Fibroblast of pulmonary artery (primary cell): ENCODE results near the gene PLXNA4.

Experiments
- DNase-seq: peaks from one replicate; pipeline ENCODE4 v3.0.0-alpha.2; 2010; ENCODE audit warnings: low read depth
- H3K4me3 ChIP-seq: replicated peaks from 2 replicates; pipeline ENCODE4 v1.5.1; 2011; ENCODE audit warnings: low read depth, mild to moderate bottlenecking, control low read depth, low read length, moderate library complexity
- CTCF ChIP-seq: IDR thresholded peaks from 2 replicates; pipeline ENCODE4 v1.5.1; 2011; ENCODE audit warnings: mild to moderate bottlenecking, control low read depth, low read length, inconsistent platforms; ENCODE audit errors: missing control alignments

PLXNA4 gene

GRCh38 chr7:132403465-132404110, 172.7 kb downstream of the PLXNA4 start:
- no peak overlapping the region for H3K4me3 ChIP-seq
- no peak for DNase-seq
- no peak for TF ChIP-seq CTCF

GRCh38 chr7:132402751-132403245, 173.5 kb downstream of the PLXNA4 start:
- H3K4me3 ChIP-seq: no peak overlapping the region
- no peak for TF ChIP-seq CTCF
- peak; percentile 41 for DNase-seq

- no peak overlapping the region for H3K4me3 ChIP-seq
- no peak for TF ChIP-seq CTCF
- DNase-seq: no peak
These were observed 174.2 kb downstream of the PLXNA4 start for GRCh38 chr7:132402096-132402495.

GRCh38 chr7:132400561-132401142, 175.6 kb downstream of the PLXNA4 start:
- H3K4me3 ChIP-seq: no peak overlapping the region
- DNase-seq: no peak
- no peak for TF ChIP-seq CTCF

GRCh38 chr7:132399367-132399766, 176.9 kb downstream of the PLXNA4 start:
- DNase-seq: no peak
- no peak for TF ChIP-seq CTCF
- no peak overlapping the region for H3K4me3 ChIP-seq

GRCh38 chr7:132398253-132398925, 177.9 kb downstream of the PLXNA4 start:
- no peak for DNase-seq
- H3K4me3 ChIP-seq: no peak overlapping the region
- no peak for TF ChIP-seq CTCF

GRCh38 chr7:132397070-132397469, 179.2 kb downstream of the PLXNA4 start:
- TF ChIP-seq CTCF: no peak
- H3K4me3 ChIP-seq: no peak overlapping the region
- DNase-seq: no peak
